Measurements from ENCODE around the gene AHNAK2. TPM values are rescaled to one million over a fixed set of nuclear protein-coding genes. Genes with fewer than 3 reads are reported as not detected.

AHNAK2 gene
- total and polyA plus RNA-seq, 4 experiments from 2014 or later, result 0.06 to 0.15 TPM; not detected in 2

- CTCF ChIA-PET (ENCODE audit: partially characterized antibody), result interaction anchor here (1.6 to 1.9 kb wide), 4 partner anchors 9 to 81 kb away, joined by 4 to 7 read pairs (median 4); no protein-coding TSS in a partner anchor
- Histone ChIP-seq H3K36me3 (ENCODE audit: insufficient read depth, low read length) (no peaks in the 10 kb centered on the region), H3K4me1 (ENCODE audit: insufficient read depth, low read length) (peaks cover 4% of the 10 kb centered on the region), H3K4me3 (ENCODE audit: low read length in 2 of 2) (no peak overlapping the region), H3K27me3 (ENCODE audit: insufficient read depth, low read length) (peaks cover 6% of the 10 kb centered on the region), H3K27ac (ENCODE audit: low read depth, low read length) (no peak overlapping the region), H3K9me3 (ENCODE audit: control insufficient read depth in 1 of 2, low read length in 2 of 2) (no peaks in the 10 kb centered on the region)
- Mint-ChIP-seq H3K4me3 (no peak overlapping the region), H3K9me3 (no peaks in the 10 kb centered on the region), H3K27ac (no peak overlapping the region), H3K4me1 (no peaks in the 10 kb centered on the region), H3K36me3 (no peaks in the 10 kb centered on the region), H3K27me3 (peaks cover 6 to 9% of the 10 kb centered on the region in 2 donors)
- DNase-seq, result no peak
- POLR2A ChIA-PET (ENCODE audit: partially characterized antibody), result no interaction called here
- intact Hi-C loops (cut with micrococcal nuclease), result no loop called here
These were observed 13.6 kb downstream of the AHNAK2 start for GRCh38 chr14:104964546-104964945.

- Histone ChIP-seq H3K27ac (ENCODE audit: low read depth, low read length) (no peak overlapping the region), H3K36me3 (ENCODE audit: insufficient read depth, low read length) (no peaks in the 10 kb centered on the region), H3K9me3 (ENCODE audit: control insufficient read depth in 1 of 2, low read length in 2 of 2) (no peaks in the 10 kb centered on the region), H3K27me3 (ENCODE audit: insufficient read depth, low read length) (no peaks in the 10 kb centered on the region), H3K4me3 (ENCODE audit: low read length in 2 of 2) (no peak overlapping the region), H3K4me1 (ENCODE audit: insufficient read depth, low read length) (no peaks in the 10 kb centered on the region)
- CTCF ChIA-PET (ENCODE audit: partially characterized antibody), result no interaction called here
- Mint-ChIP-seq H3K4me3 (no peak overlapping the region), H3K36me3 (no peaks in the 10 kb centered on the region), H3K4me1 (no peaks in the 10 kb centered on the region), H3K9me3 (no peaks in the 10 kb centered on the region), H3K27ac (peak overlapping the region in 1 of 7 donors; percentile 7), H3K27me3 (peaks cover 18 to 19% of the 10 kb centered on the region in 2 donors)
- intact Hi-C loops (cut with micrococcal nuclease), result no loop called here
- no peak for DNase-seq
- POLR2A ChIA-PET (ENCODE audit: partially characterized antibody), result no interaction called here
These were observed 20.7 kb downstream of the AHNAK2 start for GRCh38 chr14:104957146-104958113.

DNA sequence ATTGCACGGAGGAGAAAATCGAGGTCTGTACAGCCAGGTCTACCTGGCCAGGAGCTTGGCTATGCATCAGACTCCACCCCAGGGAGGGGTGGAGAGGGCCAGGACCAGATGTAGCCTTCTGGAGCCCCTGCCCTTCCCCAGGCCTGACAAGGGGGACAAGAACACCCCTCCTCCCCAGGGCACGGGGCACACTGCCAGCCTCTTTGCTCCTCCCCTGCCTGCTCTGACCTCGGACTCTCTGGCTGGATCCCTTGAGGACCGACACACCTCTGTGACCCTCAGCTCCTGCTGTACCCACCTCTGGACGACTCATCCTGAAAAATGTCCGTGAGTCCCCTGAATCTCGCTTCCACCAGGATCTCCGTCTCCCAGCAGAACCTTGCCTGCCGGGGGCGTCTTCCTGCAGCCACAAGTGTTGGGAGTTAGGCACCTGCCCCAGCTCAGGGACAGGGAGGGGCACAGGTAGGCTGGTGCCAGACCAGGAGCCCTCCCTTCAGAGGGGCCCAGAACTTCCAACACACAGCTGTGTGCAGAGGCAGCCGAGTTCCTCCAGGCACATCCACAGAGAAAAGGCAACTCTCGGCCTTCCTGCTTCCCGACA lies 21.8 kb downstream of the AHNAK2 start:
- intact Hi-C loops (cut with micrococcal nuclease), result no loop called here
- Histone ChIP-seq H3K36me3 (ENCODE audit: insufficient read depth, low read length) (no peaks in the 10 kb centered on the region), H3K9me3 (ENCODE audit: control insufficient read depth in 1 of 2, low read length in 2 of 2) (no peaks in the 10 kb centered on the region), H3K4me3 (ENCODE audit: low read length in 2 of 2) (no peak overlapping the region), H3K4me1 (ENCODE audit: insufficient read depth, low read length) (no peaks in the 10 kb centered on the region), H3K27me3 (ENCODE audit: insufficient read depth, low read length) (no peaks in the 10 kb centered on the region), H3K27ac (ENCODE audit: low read depth, low read length) (no peak overlapping the region)
- no peaks in the 10 kb centered on the region for H3K36me3 Mint-ChIP-seq
- H3K4me1 Mint-ChIP-seq, result no peaks in the 10 kb centered on the region
- ChIA-PET CTCF (ENCODE audit: partially characterized antibody) (no interaction called here), POLR2A (ENCODE audit: partially characterized antibody) (no interaction called here)
- DNase-seq, result no peak
- no peaks in the 10 kb centered on the region for H3K9me3 Mint-ChIP-seq
- H3K27ac Mint-ChIP-seq, result no peak overlapping the region
- H3K4me3 Mint-ChIP-seq, result no peak overlapping the region
- H3K27me3 Mint-ChIP-seq, result peaks cover 18 to 19% of the 10 kb centered on the region in 2 donors

GRCh38 chr14:104955396-104955770 lies 22.8 kb downstream of the AHNAK2 start:
- Mint-ChIP-seq H3K36me3 (no peaks in the 10 kb centered on the region), H3K27ac (no peak overlapping the region), H3K9me3 (no peaks in the 10 kb centered on the region), H3K4me3 (no peak overlapping the region), H3K27me3 (peaks cover 17 to 19% of the 10 kb centered on the region in 2 donors), H3K4me1 (no peaks in the 10 kb centered on the region)
- H3K9me3 ChIP-seq (ENCODE audit: control insufficient read depth in 1 of 2, low read length in 2 of 2), result no peaks in the 10 kb centered on the region
- H3K27me3 ChIP-seq (ENCODE audit: insufficient read depth, low read length), result no peaks in the 10 kb centered on the region
- H3K36me3 ChIP-seq (ENCODE audit: insufficient read depth, low read length), result no peaks in the 10 kb centered on the region
- POLR2A ChIA-PET (ENCODE audit: partially characterized antibody), result no interaction called here
- H3K4me1 ChIP-seq (ENCODE audit: insufficient read depth, low read length), result no peaks in the 10 kb centered on the region
- CTCF ChIA-PET (ENCODE audit: partially characterized antibody), result no interaction called here
- DNase-seq, result no peak
- no peak overlapping the region for H3K27ac ChIP-seq (ENCODE audit: low read depth, low read length)
- no peak overlapping the region for H3K4me3 ChIP-seq (ENCODE audit: low read length in 2 of 2)
- intact Hi-C loops (cut with micrococcal nuclease), result no loop called here

DNA sequence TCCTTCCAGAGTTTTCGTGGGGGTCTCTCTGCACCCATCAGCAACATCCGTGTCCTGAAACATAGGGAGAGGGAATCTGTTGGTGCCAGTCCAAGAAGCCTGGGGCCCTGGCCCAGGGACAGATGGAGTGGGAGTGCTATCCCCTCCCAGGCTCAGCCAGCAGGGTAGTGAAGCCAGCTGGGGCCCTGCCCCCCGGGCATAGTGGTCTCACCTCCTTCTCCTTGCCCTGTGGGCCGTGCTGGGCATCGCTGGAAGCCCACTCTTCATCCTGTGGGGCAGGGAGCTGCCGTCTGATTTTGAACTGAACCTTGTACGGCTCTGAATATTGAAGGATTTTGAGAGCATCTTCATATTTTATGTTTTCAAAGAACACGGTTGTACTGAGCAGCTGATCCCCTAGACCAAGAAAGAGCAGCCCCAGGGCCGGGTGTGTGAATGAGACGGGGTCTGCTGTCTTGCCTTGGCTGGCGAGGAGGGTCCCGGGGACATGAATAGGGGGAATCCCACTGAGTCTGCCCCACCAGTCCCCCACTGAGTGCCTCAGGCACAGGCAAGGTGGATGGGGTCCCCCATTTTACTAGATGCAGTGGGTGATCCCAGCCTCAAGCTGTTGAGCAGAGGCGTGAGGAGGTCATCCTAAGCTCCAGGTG lies 23.3 kb downstream of the AHNAK2 start:
- DNase-seq, result no peak
- Mint-ChIP-seq H3K27ac (no peak overlapping the region), H3K27me3 (peaks cover 16 to 19% of the 10 kb centered on the region in 2 donors), H3K36me3 (no peaks in the 10 kb centered on the region), H3K9me3 (no peaks in the 10 kb centered on the region), H3K4me1 (no peaks in the 10 kb centered on the region), H3K4me3 (no peak overlapping the region)
- intact Hi-C loops (cut with micrococcal nuclease), result no loop called here
- H3K27me3 ChIP-seq (ENCODE audit: insufficient read depth, low read length), result no peaks in the 10 kb centered on the region
- ChIA-PET CTCF (ENCODE audit: partially characterized antibody) (no interaction called here), POLR2A (ENCODE audit: partially characterized antibody) (no interaction called here)
- no peaks in the 10 kb centered on the region for H3K9me3 ChIP-seq (ENCODE audit: control insufficient read depth in 1 of 2, low read length in 2 of 2)
- H3K4me1 ChIP-seq (ENCODE audit: insufficient read depth, low read length), result no peaks in the 10 kb centered on the region
- H3K4me3 ChIP-seq (ENCODE audit: low read length in 2 of 2), result no peak overlapping the region
- no peak overlapping the region for H3K27ac ChIP-seq (ENCODE audit: low read depth, low read length)
- H3K36me3 ChIP-seq (ENCODE audit: insufficient read depth, low read length), result no peaks in the 10 kb centered on the region

- Histone ChIP-seq H3K4me1 (ENCODE audit: insufficient read depth, low read length) (no peaks in the 10 kb centered on the region), H3K27ac (ENCODE audit: low read depth, low read length) (no peak overlapping the region), H3K36me3 (ENCODE audit: insufficient read depth, low read length) (no peaks in the 10 kb centered on the region), H3K27me3 (ENCODE audit: insufficient read depth, low read length) (no peaks in the 10 kb centered on the region), H3K9me3 (ENCODE audit: control insufficient read depth in 1 of 2, low read length in 2 of 2) (no peaks in the 10 kb centered on the region), H3K4me3 (ENCODE audit: low read length in 2 of 2) (no peak overlapping the region)
- Mint-ChIP-seq H3K27me3 (peaks cover 16 to 19% of the 10 kb centered on the region in 2 donors), H3K4me1 (no peaks in the 10 kb centered on the region), H3K27ac (no peak overlapping the region), H3K36me3 (no peaks in the 10 kb centered on the region), H3K4me3 (no peak overlapping the region), H3K9me3 (no peaks in the 10 kb centered on the region)
- ChIA-PET CTCF (ENCODE audit: partially characterized antibody) (no interaction called here), POLR2A (ENCODE audit: partially characterized antibody) (no interaction called here)
- intact Hi-C loops (cut with micrococcal nuclease), result no loop called here
- DNase-seq, result no peak
These were observed 24.1 kb downstream of the AHNAK2 start for GRCh38 chr14:104953896-104954656.

- H3K9me3 Mint-ChIP-seq, result no peaks in the 10 kb centered on the region
- no peak for DNase-seq
- no peaks in the 10 kb centered on the region for H3K36me3 Mint-ChIP-seq
- Histone ChIP-seq H3K4me1 (ENCODE audit: insufficient read depth, low read length) (no peaks in the 10 kb centered on the region), H3K9me3 (ENCODE audit: control insufficient read depth in 1 of 2, low read length in 2 of 2) (no peaks in the 10 kb centered on the region), H3K27me3 (ENCODE audit: insufficient read depth, low read length) (no peaks in the 10 kb centered on the region), H3K4me3 (ENCODE audit: low read length in 2 of 2) (no peak overlapping the region), H3K36me3 (ENCODE audit: insufficient read depth, low read length) (no peaks in the 10 kb centered on the region), H3K27ac (ENCODE audit: low read depth, low read length) (no peak overlapping the region)
- no peaks in the 10 kb centered on the region for H3K4me1 Mint-ChIP-seq
- intact Hi-C loops (cut with micrococcal nuclease), result no loop called here
- CTCF ChIA-PET (ENCODE audit: partially characterized antibody), result no interaction called here
- POLR2A ChIA-PET (ENCODE audit: partially characterized antibody), result no interaction called here
- H3K4me3 Mint-ChIP-seq, result no peak overlapping the region
- H3K27me3 Mint-ChIP-seq, result peaks cover 13 to 15% of the 10 kb centered on the region in 2 donors
- no peak overlapping the region for H3K27ac Mint-ChIP-seq
These were observed 25.1 kb downstream of the AHNAK2 start for GRCh38 chr14:104953097-104953496.
